Activated T-cell treated with anti-CD3 and anti-CD28 coated beads for 4 hours (primary cell): ENCODE data around the gene GMPR2.
"Not testable (repeated sequence)": the region's sequence is repeated elsewhere in the genome, so short reads cannot be mapped to it uniquely, and the experiment has no call there.

Source experiments
- DNase-seq: peaks from one replicate; pipeline ENCODE4 v3.0.0-alpha.2; 2020

Gene GMPR2

GRCh38 chr14:24232645-24233537 is at the start of gene GMPR2:
Gene GMPR2 (plus strand): TSS chr14:24232929. CDS start chr14:24233254, 325 bp downstream.
- DNase-seq: no peak

GRCh38 chr14:24183014-24183481 is 49.7 kb upstream of the GMPR2 start:
- DNase-seq: no peak

GRCh38 chr14:24184104-24184970 is 48.4 kb upstream of the GMPR2 start:
- no peak for DNase-seq

GRCh38 chr14:24185026-24185425 is 47.7 kb upstream of the GMPR2 start:
- no peak for DNase-seq

GRCh38 chr14:24185741-24186140 is 47.0 kb upstream of the GMPR2 start:
- no peak for DNase-seq

GRCh38 chr14:24186831-24187538 is 45.7 kb upstream of the GMPR2 start:
- DNase-seq: no peak

DNA sequence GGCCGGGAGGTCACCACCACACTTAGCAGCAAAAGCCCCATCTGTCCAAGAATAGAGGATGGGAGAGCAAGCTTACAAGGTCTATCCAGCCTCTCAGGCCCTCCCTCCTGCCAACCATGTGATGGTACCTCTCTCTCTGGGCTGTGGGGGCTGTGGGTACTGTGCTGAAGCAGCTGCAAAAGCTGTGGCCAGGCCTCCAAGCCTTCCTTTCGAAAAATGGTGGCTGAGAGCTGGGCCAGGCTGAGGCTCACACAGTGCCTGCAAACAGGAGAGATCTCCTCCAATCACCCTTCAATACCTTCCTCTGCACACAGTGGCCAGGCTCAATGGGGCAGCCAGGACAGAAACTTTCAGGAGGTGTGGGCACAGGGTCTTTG is 45.2 kb upstream of the GMPR2 start:
- DNase-seq: no peak

DNA sequence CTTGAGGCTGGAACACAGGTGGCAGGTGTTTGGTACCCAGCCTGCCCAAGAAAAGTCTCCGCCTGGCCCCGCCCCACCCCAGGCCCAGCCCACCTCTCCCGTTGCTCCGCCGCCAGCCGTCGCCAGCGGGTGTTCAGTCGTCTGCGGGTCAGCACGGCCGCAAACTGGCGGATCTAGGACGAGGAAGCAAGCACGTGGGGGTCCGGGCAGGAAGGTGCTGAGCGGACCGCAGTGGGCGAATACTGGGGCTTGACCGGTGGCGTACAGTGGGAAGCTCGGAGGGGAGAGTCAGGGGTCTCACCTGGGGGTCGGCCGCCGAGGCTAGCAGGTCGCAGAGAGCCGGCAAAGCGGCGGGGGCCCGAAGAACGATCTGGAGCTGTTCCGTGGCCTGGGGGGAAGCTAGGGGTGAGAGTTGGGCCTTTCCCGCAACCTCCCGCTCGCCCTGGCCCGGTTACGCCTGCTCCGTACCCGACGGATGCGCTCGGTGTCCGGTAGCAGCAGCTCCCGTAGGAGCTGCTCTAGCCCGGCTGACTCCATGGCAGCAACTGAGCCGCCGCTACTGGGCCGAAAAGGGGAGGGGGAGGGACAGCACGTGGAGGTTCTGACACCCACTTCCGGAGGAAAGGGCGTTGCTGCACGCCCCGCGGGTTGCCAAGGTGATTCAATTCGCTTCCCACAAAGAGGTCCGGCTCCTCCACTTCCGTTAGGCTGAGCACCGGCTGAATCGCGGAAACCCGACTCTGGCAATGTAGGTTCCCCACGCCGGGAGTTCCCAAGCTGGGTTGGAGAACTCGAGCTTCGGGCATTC is 44.3 kb upstream of the GMPR2 start, which contains the start of gene IPO4:
IPO4 (minus strand) TSS at position 566 of the 808 bp plus-strand sequence; CDS start at position 537, 29 bp downstream.
- DNase-seq: peak; percentile 92

GRCh38 chr14:24189059-24189375 is 43.7 kb upstream of the GMPR2 start:
- no peak for DNase-seq

GRCh38 chr14:24189460-24189859 is 43.3 kb upstream of the GMPR2 start:
- DNase-seq: no peak

DNA sequence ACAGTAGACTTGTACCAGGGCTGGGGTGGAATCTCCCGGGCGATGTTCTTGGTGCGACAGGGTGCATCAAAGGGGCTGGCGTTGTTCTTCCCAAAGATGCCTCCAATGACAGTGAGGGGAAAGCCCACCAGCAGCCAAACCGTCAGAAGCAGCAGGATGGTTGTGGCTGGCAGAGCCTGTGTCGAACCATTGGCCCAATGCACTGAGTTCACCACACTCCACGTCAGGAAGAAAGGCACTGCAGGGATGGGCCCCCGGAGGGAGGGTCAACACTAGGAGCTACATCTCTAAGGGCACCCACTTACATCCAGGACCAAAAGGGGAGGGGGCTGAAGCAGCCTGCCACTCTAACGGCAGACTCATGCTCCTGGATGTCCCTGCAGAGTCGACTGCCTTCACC is 42.3 kb upstream of the GMPR2 start:
- DNase-seq: no peak

GRCh38 chr14:24192933-24193332 is 39.8 kb upstream of the GMPR2 start:
- DNase-seq: no peak

- DNase-seq: no peak
Observed at GRCh38 chr14:24194186-24194872, 38.4 kb upstream of the GMPR2 start.

- DNase-seq: no peak
Observed at GRCh38 chr14:24194873-24195185, 37.9 kb upstream of the GMPR2 start.

DNA sequence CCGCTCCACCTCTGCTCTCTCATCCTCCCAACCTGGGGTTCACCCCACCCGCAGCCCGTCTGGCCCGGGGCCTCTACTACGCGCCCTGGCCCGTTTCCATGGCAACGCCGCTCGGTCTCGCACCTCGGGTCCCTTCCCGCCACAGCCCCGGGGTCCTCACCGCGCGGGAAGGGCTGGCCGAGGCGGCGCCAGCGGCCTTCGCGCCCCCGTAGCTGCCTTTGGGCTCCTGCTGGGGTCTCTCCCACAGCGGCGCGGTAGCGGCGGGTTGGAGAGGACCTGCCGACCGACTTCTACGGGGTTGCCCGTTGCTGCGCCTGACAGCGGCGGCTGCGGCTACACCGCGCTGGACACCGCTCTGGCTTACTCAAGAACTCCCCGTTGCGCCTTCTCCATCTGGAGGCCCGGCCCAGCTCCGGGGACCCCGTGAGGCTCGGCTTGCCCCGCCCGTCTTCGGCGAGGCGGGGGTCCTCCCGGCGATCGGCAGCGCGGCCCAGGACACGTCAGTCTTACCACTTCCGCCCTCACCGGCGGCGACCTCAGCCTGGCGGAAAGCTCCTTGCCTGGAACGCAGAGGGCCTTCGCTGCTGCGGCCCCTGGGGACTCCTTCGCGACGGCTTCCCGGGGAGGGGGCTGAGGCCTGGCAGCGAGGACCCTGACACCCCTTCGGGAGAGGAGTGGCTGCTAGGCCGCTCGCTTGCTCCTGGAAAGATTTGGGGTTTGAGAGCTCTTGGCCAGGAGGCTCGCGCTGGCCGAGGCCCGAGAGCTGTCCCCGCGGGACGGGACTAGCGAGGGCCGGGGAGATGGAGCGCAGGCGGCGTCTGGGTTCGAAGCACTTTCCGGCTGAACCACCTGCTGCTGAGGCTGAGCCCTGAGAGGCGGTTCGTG is 37.3 kb upstream of the GMPR2 start, which contains the start of gene TM9SF1:
TM9SF1 (minus strand) TSS at position 256 of the 885 bp plus-strand sequence. CDS start 422 bp downstream, outside the sequence.
- peak; percentile 79 for DNase-seq

DNA sequence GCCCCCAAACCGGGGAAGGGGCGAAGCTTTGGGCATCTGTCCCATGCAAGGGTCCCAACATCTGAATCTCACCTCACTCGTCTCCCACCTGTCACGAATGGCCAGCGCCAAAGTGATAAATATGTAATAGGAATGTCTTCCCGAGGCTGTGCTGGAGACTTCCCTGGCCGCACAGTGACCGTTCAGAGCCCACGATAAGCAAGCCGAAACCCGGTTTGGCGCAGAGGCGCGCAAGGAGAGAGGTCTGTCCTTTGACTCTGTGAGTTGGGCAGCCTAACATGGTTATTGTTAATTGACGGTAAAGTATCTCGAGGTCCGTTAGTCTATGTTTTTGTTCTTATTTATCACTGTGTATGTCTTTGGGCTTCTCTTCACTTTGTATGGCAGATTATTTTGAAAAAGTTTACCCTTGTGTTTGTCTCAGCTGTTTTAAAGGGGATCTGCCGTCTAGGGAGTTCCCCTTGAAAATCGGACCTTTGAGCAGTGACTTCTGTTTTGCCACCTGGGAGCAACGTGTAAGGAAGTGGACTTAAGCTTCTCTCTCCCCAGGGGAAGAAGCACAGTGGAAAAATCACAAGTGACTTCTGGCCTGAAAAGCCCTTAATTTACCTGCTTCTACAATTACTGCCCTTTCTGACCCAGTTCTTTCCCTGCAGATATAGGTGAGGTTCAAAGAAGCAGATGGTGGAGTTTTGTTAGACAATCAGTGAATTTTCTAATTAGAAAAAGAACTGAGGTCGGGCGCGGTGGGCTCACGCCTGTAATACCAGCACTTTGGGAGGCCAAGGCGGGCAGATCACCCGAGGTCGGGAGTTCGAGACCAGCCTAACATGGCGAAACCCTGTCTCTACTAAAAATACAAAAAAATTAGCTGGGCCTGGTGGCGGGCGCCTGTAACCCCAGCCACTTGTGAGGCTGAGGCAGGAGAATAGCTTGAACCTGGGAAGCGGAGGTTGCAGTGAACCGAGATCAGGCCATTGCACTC is 36.4 kb upstream of the GMPR2 start:
- DNase-seq: no peak

- DNase-seq: no peak
Observed at GRCh38 chr14:24197056-24197450, 35.7 kb upstream of the GMPR2 start.

DNA sequence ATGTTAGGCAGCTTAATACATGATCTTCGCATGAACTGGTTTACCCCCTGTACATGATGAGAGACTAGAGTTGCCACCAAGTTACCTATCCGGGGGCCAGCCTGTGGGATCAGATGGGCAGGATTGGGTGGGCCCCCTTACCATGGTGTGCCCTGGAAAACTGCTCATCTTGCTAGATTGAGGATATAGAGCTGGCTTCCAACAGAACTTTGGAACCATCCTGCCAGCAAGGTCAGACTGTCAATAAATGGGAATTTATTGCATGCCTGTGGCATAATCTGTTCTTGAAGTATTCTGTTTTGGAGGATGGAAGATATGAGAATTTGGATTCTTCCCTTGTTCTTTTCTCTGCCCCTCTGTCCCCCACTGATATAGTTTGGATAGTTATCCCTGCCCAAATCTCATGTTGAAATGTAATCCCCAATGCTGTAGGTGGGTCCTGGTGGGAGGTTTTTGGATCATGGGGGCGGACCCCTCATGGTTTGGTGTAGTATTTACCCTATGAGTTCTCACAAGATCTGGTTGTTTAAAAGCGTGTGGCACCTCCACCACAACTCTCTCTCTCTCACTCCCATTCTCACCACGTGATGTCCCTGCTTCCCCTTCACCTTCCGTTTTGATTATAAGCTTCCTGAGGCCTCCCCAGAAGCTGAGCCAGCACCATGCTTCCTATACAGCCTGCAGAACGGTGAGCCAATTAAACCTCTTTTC is 33.8 kb upstream of the GMPR2 start:
- DNase-seq: no peak

DNA sequence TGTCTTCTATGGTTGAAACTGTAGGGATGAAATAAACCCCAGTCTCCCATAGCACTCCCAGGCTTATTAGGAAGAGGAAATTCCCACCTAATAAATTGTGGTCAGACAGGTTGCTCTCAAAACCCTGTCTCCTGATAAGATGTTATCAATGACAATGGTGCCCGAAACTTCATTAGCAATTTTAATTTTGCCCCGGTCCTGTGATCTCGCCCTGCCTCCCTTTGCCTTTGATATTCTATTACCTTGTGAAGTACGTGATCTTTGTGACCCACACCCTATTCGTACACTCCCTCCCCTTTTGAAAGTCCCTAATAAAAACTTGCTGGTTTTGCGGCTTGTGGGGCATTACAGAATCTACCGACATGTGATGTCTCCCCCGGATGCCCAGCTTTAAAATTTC is 30.2 kb upstream of the GMPR2 start:
- not testable (repeated sequence) for DNase-seq
